Stimulated activated CD8-positive, alpha-beta memory T cell treated with anti-CD3 and anti-CD28 coated beads, Interleukin-12 subunit alpha, Interleukin-12 subunit beta, amount 100 ng/mL, for 24 hours (primary cell): ENCODE measurements around the gene TCTA.

Experiments used
- DNase-seq: peaks from one replicate; pipeline ENCODE4 v3.0.0-alpha.2; 2020; ENCODE audit errors: extremely low read depth

The TCTA gene

DNA sequence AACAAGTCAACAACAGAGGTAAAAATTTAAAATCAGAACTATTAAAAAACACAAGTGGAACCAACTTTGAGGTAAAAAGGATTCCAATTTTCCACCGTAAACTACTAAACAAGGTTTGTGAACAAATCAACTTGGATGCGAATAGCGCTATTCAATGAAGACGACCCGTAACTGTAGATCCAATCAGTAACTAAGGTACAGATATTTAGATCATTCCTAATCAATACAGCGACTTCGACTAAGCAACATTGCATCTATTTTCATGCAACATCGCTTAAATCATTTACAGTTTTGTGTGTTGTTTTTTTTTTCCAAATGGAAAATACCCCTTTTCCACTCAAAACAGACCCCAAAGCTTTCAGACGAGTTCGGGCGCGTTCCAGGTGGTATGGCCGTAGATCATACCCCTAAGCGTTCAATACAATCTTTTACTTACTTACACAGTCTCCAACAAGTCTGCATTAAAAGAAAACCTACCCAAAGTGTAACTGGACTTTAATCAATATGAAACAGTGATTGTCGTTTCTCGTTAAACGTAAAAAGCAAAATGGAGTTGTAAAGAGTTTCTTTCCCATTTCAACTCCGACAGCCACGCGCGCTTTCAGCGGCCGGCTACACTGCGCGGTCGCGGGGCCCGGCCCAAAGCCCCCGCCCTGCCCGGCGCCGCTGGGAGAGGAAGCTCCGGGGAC is 1.2 kb upstream of the TCTA start:
- no peak for DNase-seq

DNA sequence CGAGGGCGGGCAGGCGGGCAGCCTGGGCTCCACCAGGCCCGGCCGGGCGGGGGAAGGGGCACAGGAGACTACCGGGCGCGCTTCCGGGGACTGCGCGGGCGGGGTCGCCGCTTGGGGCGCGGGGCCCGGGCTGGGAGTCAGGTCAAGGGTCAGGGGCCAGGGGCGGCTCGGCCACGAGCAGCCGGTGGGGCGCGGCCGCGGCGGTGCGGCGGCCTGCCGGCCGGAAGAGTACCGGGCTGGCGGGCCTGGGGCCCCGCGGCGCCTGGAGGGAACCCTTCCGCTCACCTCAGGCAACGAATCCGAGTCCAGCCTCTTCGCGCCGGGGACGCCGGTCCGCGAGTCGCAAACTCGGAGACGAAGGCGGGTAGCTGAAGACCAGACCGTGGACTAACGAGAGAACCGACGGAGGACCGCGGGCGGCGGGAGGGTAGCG is 672 bp upstream of the TCTA start:
- DNase-seq: no peak

DNA sequence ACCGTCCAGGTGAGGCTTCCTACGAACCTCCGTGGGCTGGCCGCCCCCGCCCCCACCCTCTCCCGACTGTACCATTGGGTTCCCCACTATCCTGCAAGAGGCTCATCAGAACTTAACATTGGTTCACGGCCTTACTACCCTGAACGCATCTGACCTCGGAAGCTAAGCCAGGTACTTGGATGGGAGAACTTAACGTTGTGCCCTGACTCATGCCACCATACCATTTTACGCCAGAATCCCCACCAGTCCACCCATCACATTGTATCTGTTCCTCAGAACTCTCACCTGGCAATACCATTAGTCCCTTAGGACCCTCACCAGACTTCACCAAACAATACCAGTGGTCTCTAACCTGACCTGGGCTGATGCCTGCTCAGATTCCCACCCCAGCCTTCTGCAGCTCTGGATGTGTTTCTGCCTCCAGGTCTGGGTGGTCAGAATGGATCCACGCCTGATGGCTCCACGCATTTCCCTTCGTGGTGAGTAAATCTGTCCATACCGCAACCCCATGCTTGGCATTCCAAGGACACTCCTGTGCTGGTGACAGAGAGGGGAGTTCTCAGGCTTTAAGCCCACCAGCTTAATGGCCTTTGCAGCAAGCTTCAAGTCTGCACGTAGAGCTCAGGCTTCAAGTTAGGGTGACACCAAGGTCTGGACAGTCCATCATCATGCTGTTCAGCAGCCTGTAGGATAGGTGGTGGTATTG is 562 bp downstream of the TCTA start:
- DNase-seq: no peak

DNA sequence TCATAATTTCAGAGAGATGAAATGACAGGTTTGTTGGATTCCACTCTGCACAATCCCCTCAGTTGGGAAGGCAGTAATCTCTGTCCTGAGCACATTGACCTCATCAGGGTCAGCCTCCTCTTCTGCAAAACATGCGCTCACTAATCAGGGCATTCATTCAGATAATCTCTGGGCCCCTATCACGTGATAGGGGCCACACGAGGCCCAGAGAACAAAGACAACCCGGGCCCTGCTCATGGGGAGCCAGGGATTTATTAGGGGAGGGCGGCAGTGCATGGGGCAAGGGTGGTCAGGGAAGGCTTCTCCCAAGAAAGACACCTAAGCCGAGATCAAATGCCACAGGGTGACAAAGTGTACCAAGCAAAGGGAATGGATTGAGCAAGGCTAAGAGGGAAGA is 1.1 kb downstream of the TCTA start:
- no peak for DNase-seq

DNA sequence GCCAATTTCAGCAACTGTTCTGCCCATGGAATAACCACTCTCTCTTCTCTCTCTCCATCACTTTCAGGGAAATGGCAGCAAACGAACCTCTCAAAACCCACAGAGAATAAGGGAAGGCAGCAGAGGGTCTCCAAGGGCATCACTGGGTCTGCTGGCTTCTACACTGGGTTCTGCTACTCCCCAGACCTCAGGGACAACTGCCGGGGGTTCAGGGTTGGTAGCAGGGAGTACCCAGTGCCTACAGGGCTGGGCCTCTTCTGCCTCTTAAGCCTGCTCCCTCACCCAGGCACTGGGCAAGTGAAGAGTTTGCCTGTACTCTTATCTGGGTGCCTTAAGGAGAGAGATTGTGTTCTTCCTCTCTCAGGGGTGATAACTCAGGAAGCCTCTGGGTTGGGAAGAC is 2.5 kb downstream of the TCTA start:
- DNase-seq: no peak

DNA sequence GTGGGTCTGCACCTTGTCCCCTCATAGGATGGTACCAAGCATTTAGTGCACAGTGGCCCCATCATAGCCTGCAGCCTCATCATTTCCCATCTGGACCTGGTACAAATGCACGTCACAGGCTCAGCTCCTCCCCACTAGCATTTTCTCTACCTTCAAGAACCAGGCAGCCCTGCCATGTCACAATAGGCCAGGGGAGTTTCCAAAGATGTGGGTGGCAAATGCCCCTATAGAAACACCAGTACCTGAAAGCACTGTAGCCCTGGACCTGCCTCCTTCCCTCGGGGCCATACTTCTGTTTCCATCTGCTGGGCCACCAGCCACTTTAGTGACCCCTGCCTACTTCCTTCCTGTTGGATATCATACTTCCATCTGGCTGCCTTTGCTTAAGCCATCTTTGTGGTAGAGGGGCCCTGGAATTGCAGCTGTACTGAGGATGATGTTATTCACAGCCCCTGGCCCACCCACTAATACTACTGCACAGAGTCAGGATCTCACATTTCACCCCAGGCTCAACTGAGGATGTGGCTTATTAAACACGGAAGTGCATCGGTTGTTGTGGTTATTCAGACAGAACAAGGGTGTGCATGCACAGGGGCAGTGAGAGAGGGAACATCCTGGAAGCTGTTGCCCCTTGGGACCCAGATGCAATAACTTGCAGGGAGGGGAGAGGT is 3.8 kb downstream of the TCTA start:
- DNase-seq: no peak

DNA sequence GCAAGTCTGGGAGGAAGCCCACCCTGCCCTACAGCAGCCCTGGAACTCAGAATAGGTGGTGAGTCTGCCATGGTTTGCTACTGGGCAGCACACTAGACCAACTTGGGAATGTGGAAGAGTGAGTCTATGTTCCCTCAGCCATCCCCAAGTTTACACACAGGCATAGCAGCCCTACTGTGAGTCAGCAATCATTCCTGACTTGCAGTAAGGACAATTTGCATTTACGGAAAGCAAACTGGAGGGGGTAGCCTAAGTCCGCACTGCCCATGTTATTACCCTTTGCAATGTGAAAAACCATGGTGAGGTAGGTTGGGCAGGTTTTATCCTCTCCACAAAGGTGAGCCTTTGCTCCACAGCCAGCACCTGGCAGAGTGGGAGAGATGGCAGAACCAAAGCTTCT is 4.6 kb downstream of the TCTA start:
- DNase-seq: no peak

DNA sequence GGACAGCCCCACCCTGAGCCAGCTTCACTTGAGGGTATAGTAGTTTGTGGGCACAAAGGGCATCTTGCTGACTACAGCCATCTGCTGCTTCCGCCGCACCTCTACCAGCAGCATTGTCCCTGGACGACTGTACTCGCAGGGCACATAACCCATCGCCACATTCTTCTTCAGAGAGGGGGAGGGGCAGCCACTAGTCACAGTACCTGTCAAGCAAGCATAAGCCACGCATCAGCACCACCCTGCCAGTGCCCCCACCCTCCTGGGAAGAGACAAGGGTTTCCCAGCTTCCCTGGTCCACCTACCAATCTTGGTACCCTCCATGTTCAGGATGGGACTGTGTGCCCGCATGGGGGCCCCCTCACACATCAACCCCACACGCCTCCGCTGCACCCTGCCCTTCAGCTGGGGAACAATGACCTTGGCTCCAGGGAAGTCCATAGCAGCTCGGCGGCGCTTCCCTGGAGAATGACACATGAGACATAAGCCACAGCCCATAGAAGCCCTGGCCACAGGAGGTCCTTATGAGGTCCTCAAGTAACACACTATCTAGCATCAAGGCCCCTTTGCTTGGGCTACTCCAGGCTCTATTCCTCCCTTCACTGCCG is 5.4 kb downstream of the TCTA start:
- no peak for DNase-seq

DNA sequence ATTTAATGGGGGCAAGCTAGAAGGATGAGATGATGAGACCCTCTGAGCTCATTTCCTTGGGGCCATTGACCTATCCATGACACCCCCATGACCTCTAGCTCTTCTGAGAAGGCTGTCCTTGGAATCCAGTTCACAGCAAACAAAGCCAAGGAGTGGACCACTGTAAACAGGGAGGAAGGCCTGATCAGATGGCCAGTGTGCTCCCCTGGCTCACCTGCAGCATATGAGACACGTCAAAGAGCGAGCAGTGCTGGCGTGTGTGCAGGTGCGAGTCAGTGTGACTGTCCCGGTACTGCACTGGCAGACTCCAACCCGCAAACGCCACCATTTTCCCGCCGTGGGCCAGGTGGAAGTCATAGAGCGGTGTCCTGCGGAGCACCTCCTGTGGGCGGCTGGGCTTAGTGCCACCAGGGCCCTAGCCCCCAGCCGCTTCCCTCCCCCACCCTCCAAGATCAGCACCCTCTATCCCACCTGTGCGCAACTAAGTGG is 9.7 kb downstream of the TCTA start:
- no peak for DNase-seq

DNA sequence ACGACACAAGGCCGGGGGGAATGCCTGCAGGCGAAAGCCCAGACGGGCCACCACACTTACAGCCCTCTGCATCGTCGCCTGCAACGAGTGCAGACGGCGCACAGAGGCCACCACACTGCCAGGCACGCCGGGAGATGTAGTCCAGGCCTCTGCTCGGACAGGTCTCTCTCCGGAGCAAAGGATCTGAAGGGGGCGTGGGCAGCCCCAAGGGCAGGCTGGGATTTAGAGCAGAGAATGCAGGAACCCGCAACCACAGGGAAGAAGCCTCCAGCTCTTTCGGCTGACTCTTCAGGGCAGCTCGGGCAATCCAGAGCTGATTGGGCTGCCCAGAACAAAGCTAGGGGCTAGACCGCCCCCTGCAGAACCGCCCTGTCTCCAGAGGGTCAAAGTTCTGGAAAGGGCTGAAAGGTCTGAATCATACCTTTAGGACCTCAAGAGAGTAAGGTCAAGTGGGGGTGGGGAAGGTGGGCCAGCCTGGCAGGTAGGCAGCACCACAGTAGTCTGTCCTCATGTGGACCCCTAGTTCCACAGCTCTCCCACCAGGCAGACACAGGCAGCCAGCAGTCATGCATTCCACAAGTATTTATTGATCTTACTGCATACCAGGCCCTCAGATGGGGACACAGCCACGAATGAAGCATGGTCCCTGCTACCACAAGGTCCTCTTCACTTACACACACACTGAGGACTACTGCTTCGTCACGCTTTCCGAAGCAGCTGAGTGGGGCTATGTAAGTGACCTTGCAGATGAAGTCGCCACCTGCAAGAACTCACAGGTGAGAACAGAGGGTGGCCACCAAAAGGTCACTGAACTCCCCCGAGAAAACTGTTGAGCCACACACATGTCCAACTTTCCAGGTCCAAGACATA is 10.4 kb downstream of the TCTA start, which contains the start of gene AMT:
Gene AMT, minus strand, starts transcription at position 95 of the 870 bp plus-strand sequence. Its CDS starts 23 bp downstream, at position 72.
- no peak for DNase-seq

DNA sequence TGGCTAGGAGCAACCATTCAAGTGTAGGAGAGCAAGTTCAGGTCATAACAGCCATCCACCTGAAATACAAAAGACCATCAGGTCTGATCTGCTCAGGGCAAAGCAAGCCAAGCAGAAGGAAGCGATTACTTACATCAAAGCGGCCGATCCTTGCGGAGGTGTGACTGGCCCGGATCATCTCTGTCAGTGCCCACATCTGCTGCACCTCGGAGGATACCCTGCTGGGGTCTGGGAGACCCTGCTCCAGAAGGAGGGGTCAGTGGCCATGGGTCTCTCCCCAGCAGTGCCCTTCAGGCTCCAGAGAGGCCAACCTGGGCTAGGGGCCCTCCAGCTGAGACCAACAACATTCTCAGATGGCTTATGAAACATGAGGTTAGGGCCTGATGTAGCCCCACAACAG is 12.6 kb downstream of the TCTA start:
- DNase-seq: no peak

DNA sequence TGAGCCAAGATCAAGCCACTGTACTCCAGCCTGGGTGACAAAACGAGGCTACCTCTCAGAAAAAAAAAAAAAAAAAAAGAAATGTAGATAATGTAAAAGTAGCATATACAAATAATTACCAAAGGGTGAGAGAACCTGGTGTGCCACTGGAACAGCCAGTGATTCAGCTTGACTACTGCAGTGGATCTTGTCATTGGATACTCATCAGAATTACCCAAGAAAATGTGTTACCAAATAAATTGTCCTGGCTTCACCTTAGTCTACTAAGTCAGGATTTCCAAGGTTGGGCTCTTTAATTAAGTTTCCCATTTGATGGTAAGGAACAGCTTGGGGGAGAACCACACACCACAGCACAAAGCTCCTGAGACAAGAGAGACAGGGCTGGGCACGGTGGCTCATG is 15.4 kb downstream of the TCTA start:
- no peak for DNase-seq

DNA sequence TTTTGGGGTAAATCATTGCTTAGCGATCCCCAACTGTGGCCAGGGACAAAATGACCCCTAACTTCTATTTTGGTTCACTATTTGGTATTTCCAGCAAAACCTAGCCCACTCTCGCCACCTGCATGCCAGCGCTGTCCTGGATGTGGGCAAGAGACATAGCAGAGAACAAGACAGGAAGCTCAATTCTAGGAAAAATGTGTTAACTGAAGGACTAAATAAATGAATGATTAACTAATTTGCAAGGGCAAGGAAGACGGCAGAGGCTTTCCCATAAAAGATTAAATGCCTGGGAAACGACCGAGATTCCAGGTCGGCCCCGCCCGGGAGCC is 16.5 kb downstream of the TCTA start:
- no peak for DNase-seq

DNA sequence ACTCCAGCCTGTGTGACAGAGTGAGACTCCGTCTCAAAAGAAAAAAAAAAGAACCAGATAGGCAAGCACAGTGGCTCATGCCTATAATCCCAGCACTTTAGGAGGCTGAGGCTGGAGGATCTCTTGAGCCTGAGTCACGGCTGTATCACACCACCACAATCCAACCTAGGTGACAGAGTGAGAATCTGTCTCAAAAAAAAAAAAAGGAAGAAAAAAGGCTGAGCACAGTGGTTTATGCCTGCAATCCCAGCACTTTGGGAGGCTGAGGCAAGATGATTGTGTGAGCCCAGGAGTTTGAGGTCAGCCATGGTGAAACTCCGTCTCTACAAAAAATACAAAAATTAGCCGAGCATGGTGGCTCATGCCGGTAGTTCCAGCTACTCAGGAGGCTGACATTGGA is 22.5 kb downstream of the TCTA start:
- DNase-seq: no peak

DNA sequence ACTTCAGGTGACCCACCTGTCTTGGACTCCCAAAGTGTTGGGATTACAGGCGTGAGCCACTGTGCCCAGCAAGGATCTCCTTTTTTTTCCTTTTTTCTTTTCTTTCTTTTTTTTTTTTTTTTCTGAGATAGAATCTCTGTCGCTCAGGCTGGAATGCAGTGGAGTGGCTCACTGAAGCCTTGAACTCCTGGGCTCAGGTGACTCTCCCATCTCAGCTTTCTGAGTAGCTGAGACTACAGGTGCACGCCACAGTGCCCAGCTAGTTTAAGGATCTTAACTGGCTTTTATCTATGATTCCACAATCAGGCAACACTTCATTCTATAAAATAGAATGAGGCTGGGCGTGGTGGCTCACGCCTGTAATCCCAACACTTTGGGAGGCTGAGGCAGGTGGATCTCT is 33.2 kb downstream of the TCTA start:
- DNase-seq: no peak

DNA sequence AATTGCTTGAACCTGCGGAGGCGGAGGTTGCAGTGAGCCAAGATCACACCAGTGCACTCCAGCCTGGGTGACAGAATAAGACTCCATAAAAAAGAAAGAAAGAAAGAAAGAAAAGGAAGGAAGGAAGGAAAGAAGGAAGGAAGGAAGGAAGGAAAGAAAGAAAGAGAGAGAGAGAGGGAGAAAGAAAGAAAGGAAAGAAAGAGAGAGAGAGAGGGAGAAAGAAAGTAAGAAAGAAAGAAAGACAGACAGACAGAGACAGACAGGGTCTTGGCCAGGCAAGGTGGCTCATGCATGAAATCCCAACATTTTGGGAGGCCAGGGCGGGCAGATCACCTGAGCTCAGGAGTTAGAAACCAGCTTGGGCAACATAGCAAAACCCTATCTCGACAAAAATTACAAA is 41.4 kb downstream of the TCTA start:
- no peak for DNase-seq

DNA sequence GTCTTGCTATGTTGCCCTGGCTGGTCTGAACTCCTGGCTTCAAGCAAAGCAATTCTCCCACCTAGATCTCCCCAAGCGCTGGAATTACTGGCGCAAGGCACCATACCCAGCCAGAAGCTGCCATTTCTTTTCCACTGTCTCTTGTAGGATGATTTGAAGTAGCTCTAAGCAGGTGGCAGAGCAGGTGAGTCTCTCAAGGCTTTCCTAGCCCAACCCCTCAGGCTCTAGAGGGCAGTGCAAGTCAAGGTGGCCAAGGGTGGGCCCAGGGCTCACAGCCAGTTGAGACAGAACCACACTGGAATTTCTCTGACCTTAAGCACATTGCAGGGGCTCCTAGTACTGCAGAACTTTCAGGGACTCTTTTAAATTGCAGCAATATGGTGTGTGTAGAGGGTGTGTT is 42.2 kb downstream of the TCTA start:
- no peak for DNase-seq

DNA sequence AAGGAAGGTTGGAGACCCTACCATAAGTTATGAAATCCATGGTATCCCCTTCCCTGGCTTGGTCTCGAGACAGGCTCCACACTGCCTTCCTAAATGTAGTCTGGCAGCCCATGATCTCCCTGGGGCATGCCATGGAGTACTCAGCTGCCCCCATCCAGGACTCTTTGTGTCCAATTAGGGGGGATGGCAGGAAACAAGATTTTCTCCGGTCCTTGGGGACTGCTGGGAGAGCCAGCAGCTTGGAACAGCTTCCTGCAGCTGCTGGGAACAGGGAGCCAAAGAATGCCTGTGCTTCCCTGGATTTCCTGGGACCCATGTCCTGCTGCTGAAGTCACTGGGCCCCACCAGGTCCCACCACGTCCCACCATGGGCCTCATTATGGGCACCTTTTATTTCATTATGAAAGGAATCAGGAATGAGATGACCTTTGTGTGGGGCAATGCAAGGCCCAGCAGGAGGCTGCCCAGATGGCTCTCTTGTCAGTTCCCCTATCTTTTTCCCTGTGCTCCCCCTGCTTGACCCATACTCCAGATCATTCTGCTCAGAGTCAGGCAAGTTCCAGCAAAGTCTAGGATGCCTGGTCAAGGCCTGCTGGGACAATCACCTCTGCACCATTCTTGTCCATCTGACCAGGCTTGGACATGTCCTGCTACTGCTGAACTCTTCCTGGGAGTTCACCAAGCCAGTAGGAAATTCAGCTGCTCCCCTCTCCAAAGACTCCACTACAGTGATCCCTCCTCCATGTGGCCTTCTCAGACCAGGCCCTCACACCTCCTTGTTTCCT is 42.9 kb downstream of the TCTA start:
- DNase-seq: no peak

DNA sequence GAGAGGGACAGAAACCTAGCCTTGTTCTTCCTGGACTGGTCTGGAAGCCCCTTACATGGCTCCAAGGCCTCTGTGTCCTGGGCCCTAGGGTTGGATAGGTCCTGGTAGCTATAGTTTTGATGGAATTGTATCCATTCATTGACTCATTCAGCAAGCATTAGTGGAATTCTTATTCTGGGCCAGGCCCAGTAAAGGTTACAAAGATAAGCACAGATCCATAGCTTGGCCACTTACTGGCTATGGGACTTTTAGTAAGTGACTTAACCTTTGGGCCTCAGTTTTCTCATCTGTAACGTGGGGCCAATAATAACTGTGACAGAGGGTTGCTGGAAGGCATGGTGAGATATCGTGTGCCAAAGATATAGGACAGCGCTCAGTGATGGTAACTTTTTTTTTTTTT is 44.2 kb downstream of the TCTA start:
- no peak for DNase-seq

DNA sequence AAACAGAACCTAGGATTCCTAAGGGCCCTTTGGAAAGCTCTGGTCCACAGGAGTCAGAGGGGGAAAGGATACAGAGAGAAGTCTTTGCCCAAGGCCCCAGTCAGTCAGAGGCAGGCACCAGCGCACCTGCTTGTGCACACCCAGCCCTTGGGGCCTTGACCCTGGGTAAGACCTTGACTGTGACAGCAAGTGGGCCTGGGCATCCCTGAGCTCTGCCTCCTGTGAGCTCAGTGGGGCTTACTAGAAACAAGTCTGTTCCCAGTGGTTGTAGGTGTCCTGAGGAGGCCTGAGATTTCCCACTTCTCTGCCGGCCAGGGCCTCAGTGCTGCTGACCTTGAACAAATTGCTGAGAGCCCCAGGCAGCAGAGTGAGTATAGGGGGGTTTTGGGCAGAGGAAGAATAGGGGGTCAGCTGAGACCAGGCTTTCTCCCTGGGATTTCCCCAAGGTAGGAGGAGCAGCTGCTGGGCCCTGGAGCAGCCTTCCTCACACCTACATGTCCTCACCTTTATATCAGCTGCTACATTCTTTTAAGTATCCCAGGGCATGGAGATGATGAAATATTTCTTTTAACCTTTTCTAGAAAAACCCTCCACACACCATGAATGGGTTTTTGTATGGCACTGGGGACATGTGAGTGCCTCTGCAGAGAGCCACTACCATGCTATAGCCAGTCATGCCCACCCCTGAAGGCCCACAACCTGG is 48.1 kb downstream of the TCTA start:
- no peak for DNase-seq
